HG02588 (cell line): Measurements from ENCODE around the gene RNH1.

Source experiments
- ATAC-seq: cut with Tn5 transposase; IDR thresholded peaks from one replicate; pipeline ENCODE4 v1.9.1; 2021; ENCODE audit warnings: mild to moderate bottlenecking, moderate library complexity; ENCODE audit not compliant: unreplicated experiment

Gene RNH1

GRCh38 chr11:459511-460220 lies 47.4 kb downstream of the RNH1 start:
- no peak for ATAC-seq

GRCh38 chr11:457111-457760 lies 49.8 kb downstream of the RNH1 start:
- no peak for ATAC-seq

GRCh38 chr11:456533-456932 lies 50.5 kb downstream of the RNH1 start:
- no peak for ATAC-seq

GRCh38 chr11:455566-456147 lies 51.4 kb downstream of the RNH1 start:
- no peak for ATAC-seq

GRCh38 chr11:454801-455565 lies 52.1 kb downstream of the RNH1 start:
- no peak for ATAC-seq

GRCh38 chr11:454043-454442 lies 53.0 kb downstream of the RNH1 start:
- ATAC-seq = no peak

- no peak for ATAC-seq
Observed at GRCh38 chr11:453564-453963, 53.5 kb downstream of the RNH1 start.

- no peak for ATAC-seq
Observed at GRCh38 chr11:452916-453527, 54.0 kb downstream of the RNH1 start.

GRCh38 chr11:452203-452744 lies 54.8 kb downstream of the RNH1 start:
- no peak for ATAC-seq

- no peak for ATAC-seq
Observed at GRCh38 chr11:451738-452137, 55.3 kb downstream of the RNH1 start.

GRCh38 chr11:450809-451451 lies 56.1 kb downstream of the RNH1 start:
- peak; percentile 6 for ATAC-seq

GRCh38 chr11:449889-450808 lies 56.9 kb downstream of the RNH1 start, which contains the start of gene PTDSS2:
PTDSS2 (plus strand) TSS chr11:450279; CDS start chr11:450456, 177 bp downstream.
- ATAC-seq = peak; percentile 84

- peak; percentile 39 for ATAC-seq
Observed at GRCh38 chr11:447923-448731, 58.9 kb downstream of the RNH1 start.

- ATAC-seq = no peak
Observed at GRCh38 chr11:446891-447290, 60.2 kb downstream of the RNH1 start.

- ATAC-seq = no peak
Observed at GRCh38 chr11:445765-446588, 61.1 kb downstream of the RNH1 start.
